Measurements from ENCODE around the gene PLA2G4D. TPM values are rescaled to one million over a fixed set of nuclear protein-coding genes. Genes with fewer than 3 reads are reported as not detected.

PLA2G4D gene
- polyA plus RNA-seq, 1 donor from 2014 or later: not detected

- Histone ChIP-seq H3K9me3 (ENCODE audit: low read length) (no peaks in the 10 kb centered on the region), H3K27ac (ENCODE audit: low read length) (no peak overlapping the region), H3K4me3 (ENCODE audit: low read length) (no peak overlapping the region), H3K9ac (ENCODE audit: low read length) (no peak overlapping the region), H3K27me3 (ENCODE audit: insufficient read depth, low read depth, low read length) (no peaks in the 10 kb centered on the region), H3K9me2 (ENCODE audit: insufficient read depth, low read length) (no peaks in the 10 kb centered on the region), H3K79me2 (replicated peaks; ENCODE audit: insufficient read depth, low read length) (no peaks in the 10 kb centered on the region), H4K20me1 (ENCODE audit: insufficient read depth) (no peaks in the 10 kb centered on the region), H2AFZ (ENCODE audit: low read depth, low read length) (no peak overlapping the region), H3K4me2 (ENCODE audit: low read length) (no peak overlapping the region), H3K36me3 (ENCODE audit: insufficient read depth, low read length) (no peaks in the 10 kb centered on the region), H3F3A (ENCODE audit: insufficient read depth, low read length, poor library complexity, severe bottlenecking) (no peaks in the 10 kb centered on the region)
- no peak for TF ChIP-seq CTCF (IDR thresholded peaks at IDR 0.05; ENCODE audit: poor library complexity, severe bottlenecking)
- no peak for TF ChIP-seq EP300 (conservative IDR thresholded peaks at IDR 0.05; ENCODE audit: poor library complexity, severe bottlenecking)
- TF ChIP-seq SMC3 (conservative IDR thresholded peaks at IDR 0.05; ENCODE audit: poor library complexity): no peak
Measured at GRCh38 chr15:42082823-42083604, 11.3 kb downstream of the PLA2G4D start.

- H4K20me1 ChIP-seq (ENCODE audit: insufficient read depth): no peaks in the 10 kb centered on the region
- no peak for TF ChIP-seq RAD21 (conservative IDR thresholded peaks at IDR 0.05)
- no peak for TF ChIP-seq EP300 (conservative IDR thresholded peaks at IDR 0.05; ENCODE audit: poor library complexity, severe bottlenecking)
- no peak for TF ChIP-seq TAF1 (IDR thresholded peaks at IDR 0.05; ENCODE audit: low read depth)
- no peak for TF ChIP-seq SMC3 (conservative IDR thresholded peaks at IDR 0.05; ENCODE audit: poor library complexity)
- no peak for TF ChIP-seq MXI1 (conservative IDR thresholded peaks at IDR 0.05; ENCODE audit: poor library complexity, severe bottlenecking)
- no peak for TF ChIP-seq CTCF (IDR thresholded peaks at IDR 0.05; ENCODE audit: poor library complexity, severe bottlenecking)
- TF ChIP-seq REST (IDR thresholded peaks at IDR 0.05; ENCODE audit: borderline replicate concordance): no peak
- no peak for TF ChIP-seq POLR2AphosphoS5 (IDR thresholded peaks at IDR 0.05)
- no peak for TF ChIP-seq EZH2 (IDR thresholded peaks at IDR 0.05; ENCODE audit: borderline replicate concordance, insufficient read depth, low read length, poor library complexity, severe bottlenecking)
- H3K9me3 ChIP-seq (ENCODE audit: low read length): no peaks in the 10 kb centered on the region
- no peaks in the 10 kb centered on the region for H3K79me2 ChIP-seq (replicated peaks; ENCODE audit: insufficient read depth, low read length)
- H3K27me3 ChIP-seq (ENCODE audit: insufficient read depth, low read depth, low read length): no peaks in the 10 kb centered on the region
- H3K9ac ChIP-seq (ENCODE audit: low read length): no peak overlapping the region
- H3F3A ChIP-seq (ENCODE audit: insufficient read depth, low read length, poor library complexity, severe bottlenecking): no peaks in the 10 kb centered on the region
- H3K9me2 ChIP-seq (ENCODE audit: insufficient read depth, low read length): no peaks in the 10 kb centered on the region
- H3K4me3 ChIP-seq (ENCODE audit: low read length): no peak overlapping the region
- H3K36me3 ChIP-seq (ENCODE audit: insufficient read depth, low read length): no peaks in the 10 kb centered on the region
- no peak overlapping the region for H3K4me2 ChIP-seq (ENCODE audit: low read length)
- no peak overlapping the region for H2AFZ ChIP-seq (ENCODE audit: low read depth, low read length)
- no peak overlapping the region for H3K27ac ChIP-seq (ENCODE audit: low read length)
Measured at GRCh38 chr15:42082141-42082540, 12.2 kb downstream of the PLA2G4D start.
